ENCODE results near the gene EML2.

The EML2 gene

GRCh38 chr19:45584332-45585157 lies 54.7 kb downstream of the EML2 start, which contains the start of gene OPA3:
TSS of gene OPA3 (minus strand) at chr19:45584802. CDS start at chr19:45584764, 38 bp downstream.
- Histone ChIP-seq H3K4me2 (ENCODE audit: low read depth, low read length) (peak within 1 kb of the TSS; percentile 96), H3K36me3 (replicated peaks; ENCODE audit: insufficient read depth, low read length) (no peaks in the 10 kb centered on the region), H3K9ac (ENCODE audit: low read length) (peak within 1 kb of the TSS; percentile 92), H4K20me1 (ENCODE audit: insufficient read depth, low read length) (no peaks in the 10 kb centered on the region), H3K4me1 (ENCODE audit: low read length) (peaks cover 6% of the 10 kb centered on the region; the same call in 1 of the 2 replicates), H3F3A (ENCODE audit: insufficient read depth, low read length) (no peaks in the 10 kb centered on the region), H3K4me3 (ENCODE audit: low read length) (peak within 1 kb of the TSS; percentile 80), H3K79me2 (ENCODE audit: low read length) (peaks cover 30% of the 10 kb centered on the region), H3K27ac (ENCODE audit: low read length) (peak within 1 kb of the TSS; percentile 88), H3K27me3 (replicated peaks; ENCODE audit: insufficient read depth, low read length) (peaks cover 9% of the 10 kb centered on the region), H2AFZ (ENCODE audit: low read length) (peak within 1 kb of the TSS; percentile 93), H3K9me2 (replicated peaks; ENCODE audit: insufficient read depth, low read length) (no peaks in the 10 kb centered on the region), H3K9me3 (replicated peaks; ENCODE audit: insufficient read depth, low read length) (no peaks in the 10 kb centered on the region)
- no peak for TF ChIP-seq EZH2phosphoT487 (IDR thresholded peaks at IDR 0.05; ENCODE audit: low read length)
- TF ChIP-seq CTCF (IDR thresholded peaks at IDR 0.05; ENCODE audit: low read length), result no peak
- TF ChIP-seq EZH2 (optimal IDR thresholded peaks at IDR 0.05; ENCODE audit: low read depth, low read length), result no peak
- peak; percentile 100 for DNase-seq

- no peak overlapping the region for H3K27ac ChIP-seq (ENCODE audit: low read length)
- H3K9ac ChIP-seq (ENCODE audit: low read length), result no peak overlapping the region
- H3K4me2 ChIP-seq (ENCODE audit: low read depth, low read length), result no peak overlapping the region
- H3K79me2 ChIP-seq (ENCODE audit: low read length), result peaks cover 45% of the 10 kb centered on the region
- DNase-seq, result no peak
- H3F3A ChIP-seq (ENCODE audit: insufficient read depth, low read length), result peaks cover 6% of the 10 kb centered on the region; the same call in 1 of the 2 replicates
- no peak overlapping the region for H2AFZ ChIP-seq (ENCODE audit: low read length)
- peaks cover 6% of the 10 kb centered on the region; the same call in 1 of the 2 replicates for H3K4me1 ChIP-seq (ENCODE audit: low read length)
- no peaks in the 10 kb centered on the region for H3K9me2 ChIP-seq (replicated peaks; ENCODE audit: insufficient read depth, low read length)
- no peaks in the 10 kb centered on the region for H3K27me3 ChIP-seq (replicated peaks; ENCODE audit: insufficient read depth, low read length)
- TF ChIP-seq CTCF (IDR thresholded peaks at IDR 0.05; ENCODE audit: low read length) (no peak), EZH2phosphoT487 (IDR thresholded peaks at IDR 0.05; ENCODE audit: low read length) (no peak), EZH2 (optimal IDR thresholded peaks at IDR 0.05; ENCODE audit: low read depth, low read length) (no peak)
- no peaks in the 10 kb centered on the region for H3K9me3 ChIP-seq (replicated peaks; ENCODE audit: insufficient read depth, low read length)
- H3K36me3 ChIP-seq (replicated peaks; ENCODE audit: insufficient read depth, low read length), result no peaks in the 10 kb centered on the region
- H3K4me3 ChIP-seq (ENCODE audit: low read length), result no peak overlapping the region
- H4K20me1 ChIP-seq (ENCODE audit: insufficient read depth, low read length), result no peaks in the 10 kb centered on the region
Observed at GRCh38 chr19:45581576-45581975, 57.6 kb downstream of the EML2 start.

- no peaks in the 10 kb centered on the region for H4K20me1 ChIP-seq (ENCODE audit: insufficient read depth, low read length)
- H3K4me3 ChIP-seq (ENCODE audit: low read length), result no peak overlapping the region
- H3K36me3 ChIP-seq (replicated peaks; ENCODE audit: insufficient read depth, low read length), result no peaks in the 10 kb centered on the region
- no peak overlapping the region for H3K4me2 ChIP-seq (ENCODE audit: low read depth, low read length)
- no peak overlapping the region for H2AFZ ChIP-seq (ENCODE audit: low read length)
- TF ChIP-seq EZH2 (optimal IDR thresholded peaks at IDR 0.05; ENCODE audit: low read depth, low read length) (no peak), CTCF (IDR thresholded peaks at IDR 0.05; ENCODE audit: low read length) (no peak), EZH2phosphoT487 (IDR thresholded peaks at IDR 0.05; ENCODE audit: low read length) (no peak)
- H3K9ac ChIP-seq (ENCODE audit: low read length), result no peak overlapping the region
- no peak for DNase-seq
- peaks cover 62% of the 10 kb centered on the region for H3K79me2 ChIP-seq (ENCODE audit: low read length)
- H3K9me3 ChIP-seq (replicated peaks; ENCODE audit: insufficient read depth, low read length), result no peaks in the 10 kb centered on the region
- no peaks in the 10 kb centered on the region for H3K27me3 ChIP-seq (replicated peaks; ENCODE audit: insufficient read depth, low read length)
- no peaks in the 10 kb centered on the region for H3K9me2 ChIP-seq (replicated peaks; ENCODE audit: insufficient read depth, low read length)
- H3K27ac ChIP-seq (ENCODE audit: low read length), result no peak overlapping the region
- H3F3A ChIP-seq (ENCODE audit: insufficient read depth, low read length), result peaks cover 17% of the 10 kb centered on the region
- peaks cover 11% of the 10 kb centered on the region for H3K4me1 ChIP-seq (ENCODE audit: low read length)
Observed at GRCh38 chr19:45578861-45579260, 60.3 kb downstream of the EML2 start.
